Measurements from ENCODE around the gene GMPS. TPM values are rescaled to one million over a fixed set of nuclear protein-coding genes. Genes with fewer than 3 reads are reported as not detected.
A peak's percentile ranks its signal among the peaks of the same experiment; 100 is the strongest.

The GMPS gene
- total and polyA plus RNA-seq, 2 of the 13 experiments (the other 11 are each of a cell fraction or from before 2014, with no cell fraction given): 29.6 to 85.5 TPM

- TF ChIP-seq CSRNP1 (CRISPR knock-in tag; IDR thresholded peaks at IDR 0.05): peak; percentile 25; the same call in 1 of the 2 replicates
- peak; percentile 78; the same call in 1 of the 2 replicates for TF ChIP-seq ZNF577 (CRISPR knock-in tag; IDR thresholded peaks at IDR 0.05; ENCODE audit: borderline replicate concordance, low read depth)
- peak; percentile 90 for TF ChIP-seq RFXANK (CRISPR knock-in tag; IDR thresholded peaks at IDR 0.05)
- TF ChIP-seq HMGXB3 (CRISPR knock-in tag; IDR thresholded peaks at IDR 0.05; ENCODE audit: borderline replicate concordance): peak; percentile 97
- TF ChIP-seq ZZZ3 (CRISPR knock-in tag; IDR thresholded peaks at IDR 0.05; ENCODE audit: borderline replicate concordance): peak; percentile 94; the same call in 1 of the 2 replicates
- no peak for TF ChIP-seq NONO (IDR thresholded peaks at IDR 0.05)
- peak; percentile 97 for TF ChIP-seq NONO (CRISPR knock-in tag; conservative IDR thresholded peaks at IDR 0.05)
- peak; percentile 63 for TF ChIP-seq SIX4 (CRISPR knock-in tag; IDR thresholded peaks at IDR 0.05)
- peak; percentile 85; the same call in 1 of the 2 replicates for TF ChIP-seq SIN3B (IDR thresholded peaks at IDR 0.05; ENCODE audit: low read length)
- TF ChIP-seq ZNF703 (CRISPR knock-in tag; IDR thresholded peaks at IDR 0.05; ENCODE audit: borderline replicate concordance): no peak
- TF ChIP-seq ONECUT2 (CRISPR knock-in tag; IDR thresholded peaks at IDR 0.05): peak; percentile 5; the same call in 1 of the 2 replicates
- no peak; the same call in 1 of the 2 replicates for TF ChIP-seq ZFP90 (CRISPR knock-in tag; IDR thresholded peaks at IDR 0.05; ENCODE audit: borderline replicate concordance)
- TF ChIP-seq SOX5 (CRISPR knock-in tag; IDR thresholded peaks at IDR 0.05; ENCODE audit: borderline replicate concordance): peak; percentile 88
- TF ChIP-seq POLR2G (IDR thresholded peaks at IDR 0.05; ENCODE audit: low read depth, low read length): peak; percentile 86
- TF ChIP-seq GZF1 (CRISPR knock-in tag; IDR thresholded peaks at IDR 0.05): no peak
- no peak for TF ChIP-seq GLMP (CRISPR knock-in tag; IDR thresholded peaks at IDR 0.05; ENCODE audit: borderline replicate concordance)
- peak; percentile 98 for TF ChIP-seq ZNF691 (CRISPR knock-in tag; IDR thresholded peaks at IDR 0.05; ENCODE audit: borderline replicate concordance, low read depth)
Observed at GRCh38 chr3:155854141-155854940, 16.1 kb upstream of the GMPS start, which contains the start of gene SLC33A1 (continued).
